OCI-LY7 (cell line): ENCODE data around the gene DCLK1.

Experiments used
- CTCF ChIP-seq: fragments of 200-600 bp; sonication (generic); conservative IDR thresholded peaks from 2 replicates; pipeline ENCODE4 v1.5.1; 2014; ENCODE audit warnings: mild to moderate bottlenecking, antibody characterized with exemption, low read length, moderate library complexity, mixed read lengths
- EZH2phosphoT487 ChIP-seq: fragments of 200-600 bp; sonication (generic); IDR thresholded peaks from 2 replicates; pipeline ENCODE4 v1.6.1; 2018; ENCODE audit warnings: low read depth, borderline replicate concordance, mild to moderate bottlenecking, mixed run types, antibody characterized with exemption, low read length, moderate library complexity, mixed read lengths

GRCh38 chr13:36134632-36135031 lies 3.5 kb upstream of the DCLK1 start:
- no peak for TF ChIP-seq CTCF
- TF ChIP-seq EZH2phosphoT487 = no peak
